HCT116 (cell line): ENCODE data around the gene DCUN1D2. TPM values are rescaled to one million over a fixed set of nuclear protein-coding genes. Genes with fewer than 3 reads are reported as not detected.

ENCODE experiments used
- ATAC-seq: fragments of 200-7000 bp; cut with Tn5 transposase; 2 replicates; pipeline ENCODE4 v1.9.1; 2020; ENCODE audit warnings: mild to moderate bottlenecking, moderate library complexity
- BruUV-seq: library from RNA; stranded (reverse); fragments of 400-500 nt; replicated peaks from 2 replicates; lab custom pipeline; 2021; lab: Mats Ljungman, UMichigan
- CTCF ChIA-PET: fragments of 300-600 bp; sonication (Branson Sonifier 250); formaldehyde crosslinking; loops from one replicate; lab custom pipeline; 2021; ENCODE audit warnings: antibody characterized with exemption; lab: Charles Lee
- POLR2A ChIA-PET: fragments of 300-600, 350-600 bp; sonication (Branson Sonifier 250); formaldehyde crosslinking; loops from one replicate; lab custom pipeline; 2021; ENCODE audit warnings: antibody characterized with exemption; lab: Charles Lee
- RAD21 ChIA-PET, 2 experiments: fragments of 300-600 bp; sonication (Branson Sonifier 250); formaldehyde crosslinking; loops; one replicate each; lab custom pipeline; 2023; ENCODE audit warnings: low total read pairs in 2 of 2; ENCODE audit not compliant: uncharacterized antibody in 2 of 2, unreplicated experiment in 2 of 2, low non-redundant PET in 1 of 2; lab: Charles Lee
- DNase-seq: peaks from one replicate; pipeline ENCODE4 v3.0.0-alpha.2; 2010; ENCODE audit warnings: low read depth, low spot score
- H2AFZ ChIP-seq: fragments of 200-600 bp; shearing (Covaris generic), sonication (generic); 2 replicates; pipeline ENCODE4 v1.6.1; 2017; ENCODE audit warnings: low read depth, mixed run types, mixed read lengths, antibody characterized with exemption, low read length; ENCODE audit not compliant: poor library complexity, severe bottlenecking
- H3K27ac ChIP-seq: 2 replicates; pipeline ENCODE4 v1.5.1; 2012; ENCODE audit warnings: low read depth, low read length
- H3K27me3 ChIP-seq: fragments of 200-600 bp; sonication (generic); 2 replicates; pipeline ENCODE4 v1.6.1; 2016; ENCODE audit warnings: mixed run types, low read length, mixed read lengths; ENCODE audit not compliant: insufficient read depth
- H3K36me3 ChIP-seq, 2 experiments: fragments of 200-500 bp in 1 of 2; fragments of 200-600 bp in 1 of 2; sonication (Bioruptor generic) in 1 of 2; sonication (generic) in 1 of 2; 2 replicates each; pipeline versions ENCODE4 v1.5.1 to v1.6.1; 2014 to 2016; ENCODE audit warnings: low read length in 2 of 2, inconsistent platforms in 1 of 2, mixed read lengths in 1 of 2, mixed run types in 1 of 2; ENCODE audit not compliant: insufficient read depth in 2 of 2, control insufficient read depth in 1 of 2
- H3K4me1 ChIP-seq, 2 experiments: fragments of 200-600 bp in 1 of 2; sonication (generic) in 1 of 2; 2 replicates each; pipeline versions ENCODE4 v1.5.1 to v1.6.1; 2012 to 2017; ENCODE audit warnings: low read length in 2 of 2, inconsistent platforms in 1 of 2, mild to moderate bottlenecking in 1 of 2, mixed read lengths in 1 of 2, mixed run types in 1 of 2, moderate library complexity in 1 of 2; ENCODE audit not compliant: insufficient read depth in 2 of 2, control insufficient read depth in 1 of 2
- H3K4me2 ChIP-seq: fragments of 200-600 bp; sonication (generic); 2 replicates; pipeline ENCODE4 v1.6.1; 2017; ENCODE audit warnings: mixed run types, low read length, mixed read lengths
- H3K4me3 ChIP-seq, 2 experiments: fragments of 200-600 bp in 1 of 2; sonication (generic) in 1 of 2; replicated peaks in 1 of 2; 2 replicates each; pipeline ENCODE4 v1.5.1; 2011 to 2016; ENCODE audit warnings: low read length in 2 of 2, control low read depth in 1 of 2, low read depth in 1 of 2, mild to moderate bottlenecking in 1 of 2, mixed read lengths in 1 of 2, mixed run types in 1 of 2
- H3K79me2 ChIP-seq: fragments of 200-600 bp; sonication (generic); 2 replicates; pipeline ENCODE4 v1.6.1; 2017; ENCODE audit warnings: mild to moderate bottlenecking, mixed run types, low read length, moderate library complexity, mixed read lengths; ENCODE audit not compliant: insufficient read depth
- H3K9ac ChIP-seq: fragments of 200-600 bp; sonication (generic); 2 replicates; pipeline ENCODE4 v1.6.1; 2016; ENCODE audit warnings: low read length, mixed read lengths
- H3K9me2 ChIP-seq: fragments of 200-600 bp; sonication (generic), shearing (Covaris generic); 2 replicates; pipeline ENCODE4 v1.6.1; 2017; ENCODE audit warnings: mixed run types, mild to moderate bottlenecking, moderate library complexity; ENCODE audit not compliant: insufficient read depth
- H3K9me3 ChIP-seq, 2 experiments: fragments of 200-500 bp in 1 of 2; fragments of 200-600 bp in 1 of 2; sonication (Bioruptor generic) in 1 of 2; sonication (generic) in 1 of 2; 2 replicates each; pipeline ENCODE4 v1.6.1; 2014 to 2017; ENCODE audit warnings: low read length in 2 of 2, mixed read lengths in 2 of 2, inconsistent platforms in 1 of 2, low read depth in 1 of 2, mild to moderate bottlenecking in 1 of 2, mixed run types in 1 of 2, moderate library complexity in 1 of 2; ENCODE audit not compliant: control insufficient read depth in 1 of 2, insufficient read depth in 1 of 2
- H4K20me1 ChIP-seq: fragments of 200-600 bp; sonication (generic), shearing (Covaris generic); 2 replicates; pipeline ENCODE4 v1.6.1; 2017; ENCODE audit warnings: mixed run types, mild to moderate bottlenecking, moderate library complexity; ENCODE audit not compliant: insufficient read depth
- ATF3 ChIP-seq: IDR thresholded peaks from 2 replicates; pipeline ENCODE4 v1.6.1; 2012
- CBX3 ChIP-seq: IDR thresholded peaks from 2 replicates; pipeline ENCODE4 v1.6.1; 2012; ENCODE audit warnings: low read depth
- CEBPB ChIP-seq: IDR thresholded peaks from 2 replicates; pipeline ENCODE4 v1.6.1; 2012; ENCODE audit warnings: low read depth
- EGR1 ChIP-seq: IDR thresholded peaks from 2 replicates; pipeline ENCODE4 v1.6.1; 2012; ENCODE audit warnings: low read depth
- ELF1 ChIP-seq: IDR thresholded peaks from 2 replicates; pipeline ENCODE4 v1.6.1; 2012; ENCODE audit warnings: low read depth, borderline replicate concordance
- EZH2 ChIP-seq: fragments of 200-600 bp; sonication (generic); IDR thresholded peaks from 2 replicates; pipeline ENCODE4 v1.6.1; 2017; ENCODE audit warnings: antibody characterized with exemption, mixed run types
- EZH2phosphoT487 ChIP-seq: fragments of 200-600 bp; IDR thresholded peaks from 2 replicates; pipeline ENCODE4 v1.6.1; 2018; ENCODE audit warnings: antibody characterized with exemption, borderline replicate concordance
- POLR2A ChIP-seq: IDR thresholded peaks from 2 replicates; pipeline ENCODE4 v1.7.0; 2011; ENCODE audit warnings: borderline replicate concordance; ENCODE audit not compliant: insufficient read depth, insufficient read length; ENCODE audit errors: extremely low read depth
- POLR2AphosphoS5 ChIP-seq: IDR thresholded peaks from 2 replicates; pipeline ENCODE4 v1.6.1; 2011; ENCODE audit warnings: mild to moderate bottlenecking, low read depth, low read length, moderate library complexity
- RAD21 ChIP-seq: IDR thresholded peaks from 2 replicates; pipeline ENCODE4 v1.6.1; 2012; ENCODE audit warnings: low read depth, mild to moderate bottlenecking
- REST ChIP-seq: IDR thresholded peaks from 2 replicates; pipeline ENCODE4 v1.6.1; 2012; ENCODE audit warnings: low read depth
- SIN3A ChIP-seq: IDR thresholded peaks from 2 replicates; pipeline ENCODE4 v1.6.1; 2012; ENCODE audit warnings: low read depth
- SRF ChIP-seq: IDR thresholded peaks from 2 replicates; pipeline ENCODE4 v1.6.1; 2012; ENCODE audit warnings: low read depth
- TCF7L2 ChIP-seq: IDR thresholded peaks from 2 replicates; pipeline ENCODE4 v1.7.0; 2011; ENCODE audit warnings: borderline replicate concordance, inconsistent platforms; ENCODE audit not compliant: insufficient read depth, insufficient read length; ENCODE audit errors: extremely low read depth
- YY1 ChIP-seq: IDR thresholded peaks from 2 replicates; pipeline ENCODE4 v1.6.1; 2011; ENCODE audit warnings: low read length, low read depth, moderate library complexity, mild to moderate bottlenecking; ENCODE audit not compliant: insufficient replicate concordance; ENCODE audit errors: extremely low read depth
- ZBTB33 ChIP-seq: IDR thresholded peaks from 2 replicates; pipeline ENCODE4 v1.6.1; 2011; ENCODE audit warnings: mild to moderate bottlenecking, low read length, moderate library complexity; ENCODE audit not compliant: insufficient replicate concordance; ENCODE audit errors: extremely low read depth
- ZFX ChIP-seq: fragments of 450-650 bp; IDR thresholded peaks from 2 replicates; pipeline ENCODE4 v1.6.1; 2017
- intact Hi-C: fragments of 100-400 bp; cut with micrococcal nuclease; formaldehyde crosslinking; loops from 2 replicates; pipeline ENCODE4 v1.10.0; 2022
- total RNA-seq: library from RNA; stranded (reverse); gene quantifications from one replicate; pipeline ENCODE4 v1.2.1, GENCODE V29; 2021; ENCODE audit not compliant: unreplicated experiment

Gene DCUN1D2
- total RNA-seq, 1 experiment from 2014 or later: 25.4 TPM

- intact Hi-C loops: no loop called here
- ATAC-seq (no peak), DNase-seq (no peak)
- Histone ChIP-seq H3K4me3 (no peak overlapping the region), H3K9me2 (no peaks in the 10 kb centered on the region), H3K4me1 (no peaks in the 10 kb centered on the region), H3K79me2 (peaks cover 10% of the 10 kb centered on the region), H3K4me2 (no peak overlapping the region), H3K27me3 (no peaks in the 10 kb centered on the region), H3K36me3 (peaks cover 9 to 10% of the 10 kb centered on the region in 2 experiments; a peak in 3 of 4 replicates), H3K9ac (no peak overlapping the region), H3K9me3 (no peaks in the 10 kb centered on the region), H3K27ac (no peak overlapping the region), H2AFZ (no peak overlapping the region), H4K20me1 (no peaks in the 10 kb centered on the region)
- RAD21 ChIA-PET: no interaction called here
- CTCF ChIA-PET: no interaction called here
- POLR2A ChIA-PET: no interaction called here
- TF ChIP-seq ELF1: no peak
- TF ChIP-seq REST: no peak
- no peak for TF ChIP-seq CBX3
- no peak for TF ChIP-seq POLR2AphosphoS5
- no peak for TF ChIP-seq SRF
- no peak for TF ChIP-seq POLR2A
- no peak for TF ChIP-seq EGR1
- TF ChIP-seq CEBPB: no peak
- TF ChIP-seq ATF3: no peak
- no peak for TF ChIP-seq EZH2
- TF ChIP-seq EZH2phosphoT487: no peak
- TF ChIP-seq RAD21: no peak
- TF ChIP-seq ZBTB33: no peak
- no peak for TF ChIP-seq TCF7L2
- no peak for TF ChIP-seq SIN3A
- TF ChIP-seq YY1: no peak
- TF ChIP-seq ZFX: no peak
- no TSS peak for BruUV-seq
Observed at GRCh38 chr13:113519556-113519955, 29.0 kb upstream of the DCUN1D2 start.
